NOMO-1 treated with dmso at 0.1 percent for 144 hours (cell line): Measurements from ENCODE around the gene TUBA1A.
"Not testable (repeated sequence)": the region's sequence is repeated elsewhere in the genome, so short reads cannot be mapped to it uniquely, and the experiment has no call there.

ENCODE experiments used
- DNase-seq: peaks from one replicate; lab custom pipeline; 2025; ENCODE audit not compliant: unreplicated experiment; lab: John Stamatoyannopoulos, UW

Gene TUBA1A

DNA sequence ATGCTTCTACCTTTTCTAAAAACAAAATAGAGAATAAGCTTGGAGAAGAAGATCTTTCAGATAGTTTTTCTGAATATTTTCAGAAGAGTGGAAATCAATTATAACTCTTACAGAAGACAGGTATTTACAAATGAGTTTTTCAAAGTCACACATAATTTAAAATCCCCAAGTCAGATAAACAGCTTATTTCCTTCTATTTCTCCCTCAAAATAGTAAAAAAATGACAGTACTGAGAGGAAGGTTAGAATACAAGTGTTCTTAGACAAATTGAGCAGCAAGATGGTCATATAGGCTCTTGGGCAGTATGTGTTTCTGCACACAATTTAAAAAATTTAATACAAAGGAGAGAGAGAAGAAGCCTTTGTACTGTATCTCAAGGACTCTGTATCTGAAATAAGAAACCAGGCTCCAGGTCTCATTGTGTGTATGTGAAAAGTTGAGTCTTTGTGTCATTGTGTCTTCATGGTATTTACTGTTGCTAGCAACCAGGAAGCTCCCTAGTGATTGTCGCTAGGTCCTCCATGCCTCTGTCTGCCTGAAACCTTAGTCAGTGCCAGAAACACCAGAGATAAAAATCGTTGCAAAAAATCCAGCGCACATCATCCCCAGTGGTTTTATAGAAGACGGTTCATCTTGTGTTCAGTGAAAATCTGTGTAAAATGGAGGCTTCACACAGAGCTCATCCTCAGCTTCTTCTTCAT, 12.9 kb upstream of the TUBA1A start:
- peak; percentile 3 for DNase-seq

DNA sequence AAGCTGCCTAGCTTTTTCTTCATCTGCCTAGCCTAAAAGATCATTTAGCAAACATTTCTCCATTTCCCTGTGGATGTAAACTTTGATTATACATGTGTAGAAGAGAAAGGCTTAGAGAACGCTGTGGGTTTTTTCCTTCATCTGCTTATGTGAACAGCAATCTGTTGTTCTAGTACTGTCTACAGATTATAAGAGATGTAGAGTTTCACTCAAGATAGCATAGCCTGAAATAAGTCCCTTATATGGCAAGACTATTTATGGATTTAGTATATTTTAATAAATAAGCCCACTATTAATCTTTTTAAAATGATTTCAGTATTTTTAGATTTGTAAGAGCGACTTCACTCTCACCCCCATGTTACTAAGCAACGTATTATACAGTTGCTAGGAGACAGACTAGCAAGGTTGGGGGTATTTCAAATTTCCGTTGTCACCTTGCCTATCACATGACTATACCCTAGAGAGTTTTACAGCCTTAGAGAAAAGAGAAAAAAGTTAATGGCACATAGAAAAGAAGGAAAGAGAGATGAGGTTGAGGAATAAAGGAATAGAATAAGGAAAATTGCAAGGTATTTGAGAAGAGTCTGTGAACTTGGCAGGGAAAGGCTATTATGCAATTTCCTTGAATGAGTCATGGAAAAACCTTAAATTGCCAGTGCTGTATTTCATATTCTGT, 12.2 kb upstream of the TUBA1A start:
- peak; percentile 52 for DNase-seq

DNA sequence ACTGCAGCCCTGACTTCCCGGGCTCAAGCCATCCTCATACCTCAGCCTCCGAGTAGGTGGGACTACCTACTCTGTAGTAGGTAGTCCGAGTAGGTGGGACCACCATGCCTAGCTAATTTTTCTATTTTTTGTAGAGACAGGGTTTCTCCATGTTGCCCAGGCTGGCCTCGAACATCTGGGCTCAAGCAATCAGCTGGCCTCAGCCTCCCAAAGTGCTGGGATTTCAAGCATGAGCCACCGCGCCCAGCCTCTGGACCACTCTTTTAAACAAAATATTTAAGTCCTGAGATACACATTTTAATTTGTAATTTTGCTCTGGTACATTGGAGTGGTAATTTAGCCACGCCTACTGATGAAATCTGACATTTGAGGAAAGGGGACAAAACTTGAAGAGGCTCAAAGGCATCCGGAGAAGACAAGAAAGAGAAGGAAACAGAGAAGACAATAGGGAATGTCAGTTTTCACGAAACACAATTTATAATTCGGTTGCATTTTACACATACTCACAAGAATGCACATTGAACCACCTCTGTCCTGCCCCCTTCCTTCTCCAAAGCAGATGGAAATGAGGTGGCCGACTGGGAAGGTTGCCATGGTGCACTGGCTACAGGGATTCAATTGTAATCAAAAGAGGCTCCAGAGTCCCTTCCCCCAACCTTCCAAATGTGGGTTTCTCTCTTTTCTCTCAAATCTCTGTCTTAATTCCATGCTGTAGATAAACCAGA, 9.7 kb upstream of the TUBA1A start:
- DNase-seq = no peak

DNA sequence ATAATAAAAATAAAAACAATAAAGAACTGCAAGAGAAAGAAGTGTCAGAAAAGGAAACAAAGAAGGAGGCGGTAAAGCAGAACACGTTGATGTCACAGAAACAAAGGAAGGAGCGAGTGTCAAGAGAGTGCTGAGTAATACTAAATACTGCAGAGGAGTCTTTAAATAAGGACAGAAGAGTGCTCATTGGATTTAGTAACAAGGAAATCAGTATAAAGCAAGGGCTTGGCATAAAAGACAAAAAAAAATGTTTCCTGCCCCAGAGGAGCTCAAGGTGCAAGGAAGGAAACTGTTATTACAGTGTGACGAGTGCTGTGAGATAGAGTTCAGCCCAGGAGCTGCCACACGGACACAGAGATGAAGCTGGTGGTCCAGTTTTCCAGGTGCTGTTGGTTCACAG, 8.4 kb upstream of the TUBA1A start:
- DNase-seq = no peak

DNA sequence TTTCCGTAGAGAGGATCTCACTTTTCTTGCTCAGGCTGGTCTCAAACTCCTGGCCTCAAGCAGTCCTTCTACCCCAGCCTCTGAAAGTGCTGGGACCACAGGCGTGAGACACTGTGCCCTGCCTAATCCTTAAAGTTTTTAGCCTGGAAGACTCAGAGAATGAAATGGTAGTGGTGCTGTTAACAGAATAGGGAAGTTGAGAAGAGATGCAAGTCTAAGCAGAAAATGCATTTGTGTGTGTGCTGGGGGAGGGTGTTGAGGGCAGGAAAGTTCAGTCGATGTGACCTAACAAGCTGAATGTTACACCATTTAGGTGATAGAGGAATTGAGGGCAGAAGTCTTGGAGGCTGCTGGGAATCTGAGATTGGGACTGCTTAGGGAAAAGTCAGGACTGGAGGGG, 6.9 kb upstream of the TUBA1A start:
- DNase-seq = peak; percentile 72

GRCh38 chr12:49193746-49194145, 4.9 kb upstream of the TUBA1A start:
- not testable (repeated sequence) for DNase-seq

DNA sequence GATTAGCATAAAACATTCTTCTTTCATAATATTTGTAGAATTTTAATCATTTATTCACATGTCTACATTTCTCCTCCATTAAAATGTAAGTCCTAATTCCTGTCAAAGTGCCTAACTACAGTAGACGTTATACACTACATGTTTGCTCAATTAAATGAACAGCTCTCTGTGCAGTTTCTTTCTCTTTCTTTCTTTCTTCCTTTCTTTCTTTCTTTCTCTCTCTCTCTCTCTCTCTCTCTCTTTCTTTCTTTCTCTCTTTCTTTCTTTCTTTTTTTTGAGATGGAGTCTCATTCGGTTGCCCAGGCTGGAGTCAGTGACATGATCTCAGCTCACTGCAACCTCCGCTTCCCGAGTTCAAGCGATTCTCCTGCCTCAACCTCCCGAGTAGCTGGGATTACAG, 2.6 kb upstream of the TUBA1A start:
- not testable (repeated sequence) for DNase-seq

GRCh38 chr12:49190974-49191373, 2.1 kb upstream of the TUBA1A start:
- DNase-seq = no peak

DNA sequence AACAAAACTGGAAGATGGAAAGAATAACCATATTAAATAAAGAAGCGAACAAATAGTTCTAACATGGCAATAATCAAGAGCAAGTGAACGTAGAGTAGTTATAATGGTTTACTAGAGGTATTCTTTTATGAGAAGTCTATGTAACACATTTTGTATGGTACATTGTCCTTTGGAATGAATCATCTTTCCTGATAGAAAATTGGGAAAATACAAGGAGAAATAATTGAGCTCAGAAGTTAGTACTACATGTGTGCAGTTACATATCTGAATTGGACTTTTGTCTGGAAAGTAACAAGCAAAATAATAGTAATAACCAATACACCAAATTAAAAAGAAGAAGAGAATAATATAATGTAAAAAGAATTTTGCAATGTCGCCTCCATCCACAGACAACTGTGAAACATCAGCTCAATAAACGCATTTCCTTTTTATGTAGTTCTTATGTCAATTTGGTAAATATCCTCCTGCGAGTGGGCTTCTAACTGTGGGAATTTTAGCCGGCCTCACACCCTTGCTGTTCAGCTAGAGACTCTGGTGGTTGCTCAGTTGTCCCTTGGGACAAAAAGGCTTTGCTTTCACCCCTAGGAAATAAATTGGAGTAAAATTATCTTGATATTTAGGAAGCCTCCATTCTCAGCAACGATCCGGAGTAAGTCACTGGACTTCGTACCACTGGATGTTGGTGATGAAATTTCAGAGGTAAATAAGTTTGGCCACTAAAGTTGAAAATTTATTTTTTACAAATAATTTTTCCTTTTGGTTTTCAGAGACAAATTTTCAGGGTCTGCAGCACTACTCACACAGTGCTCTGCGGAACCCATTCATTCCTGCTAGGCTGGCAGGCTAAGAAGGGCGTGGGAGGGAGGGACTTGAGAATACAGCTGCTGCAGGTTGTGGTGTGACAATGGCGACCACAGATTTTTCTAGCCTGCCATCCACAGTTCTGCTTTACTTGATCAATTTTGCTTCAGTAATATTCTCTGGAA, 1.1 kb upstream of the TUBA1A start:
- DNase-seq = no peak

- peak; percentile 34 for DNase-seq
Measured at GRCh38 chr12:49188201-49188915, 522 bp downstream of the TUBA1A start.

- DNase-seq = no peak
Measured at GRCh38 chr12:49187184-49187583, 1.7 kb downstream of the TUBA1A start.

DNA sequence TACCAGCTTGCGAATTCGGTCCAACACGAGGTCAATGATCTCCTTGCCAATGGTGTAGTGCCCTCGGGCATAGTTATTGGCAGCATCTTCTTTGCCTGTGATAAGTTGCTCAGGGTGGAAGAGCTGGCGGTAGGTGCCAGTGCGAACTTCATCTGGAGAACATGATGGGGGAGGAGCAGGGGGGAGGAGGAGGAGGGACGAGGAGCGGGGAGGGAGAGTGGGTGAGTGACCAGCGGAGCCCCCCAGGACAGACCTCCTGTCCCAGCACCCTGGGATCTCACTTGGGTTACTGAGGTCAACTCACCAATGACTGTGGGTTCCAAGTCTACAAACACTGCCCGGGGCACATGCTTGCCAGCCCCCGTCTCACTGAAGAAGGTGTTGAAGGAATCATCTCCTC, 2.6 kb downstream of the TUBA1A start:
- not testable (repeated sequence) for DNase-seq

GRCh38 chr12:49184697-49185096, 4.2 kb downstream of the TUBA1A start:
- DNase-seq = not testable (repeated sequence)

GRCh38 chr12:49183214-49183950, 5.5 kb downstream of the TUBA1A start:
- DNase-seq = not testable (repeated sequence)

DNA sequence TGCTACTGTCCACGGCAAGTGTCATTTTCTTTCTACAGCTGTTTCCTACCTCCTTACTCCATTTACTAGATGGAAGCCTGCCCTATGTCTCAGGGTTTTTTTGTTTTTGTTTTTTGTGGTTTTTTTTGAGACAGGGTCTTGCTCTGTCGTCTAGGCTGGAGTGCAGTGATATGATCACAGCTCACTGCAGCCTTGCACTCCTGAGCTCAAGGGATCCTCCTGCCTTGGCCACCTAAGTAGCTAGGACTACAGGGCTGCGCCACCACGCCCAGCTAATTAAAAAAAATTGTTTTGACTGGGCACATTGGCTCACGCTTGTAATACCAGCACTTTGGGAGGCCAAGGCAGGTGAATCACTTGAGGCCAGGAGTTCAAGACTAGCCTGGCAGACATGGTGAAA, 14.7 kb downstream of the TUBA1A start:
- no peak for DNase-seq

GRCh38 chr12:49170924-49171323, 18.0 kb downstream of the TUBA1A start:
- DNase-seq = no peak

DNA sequence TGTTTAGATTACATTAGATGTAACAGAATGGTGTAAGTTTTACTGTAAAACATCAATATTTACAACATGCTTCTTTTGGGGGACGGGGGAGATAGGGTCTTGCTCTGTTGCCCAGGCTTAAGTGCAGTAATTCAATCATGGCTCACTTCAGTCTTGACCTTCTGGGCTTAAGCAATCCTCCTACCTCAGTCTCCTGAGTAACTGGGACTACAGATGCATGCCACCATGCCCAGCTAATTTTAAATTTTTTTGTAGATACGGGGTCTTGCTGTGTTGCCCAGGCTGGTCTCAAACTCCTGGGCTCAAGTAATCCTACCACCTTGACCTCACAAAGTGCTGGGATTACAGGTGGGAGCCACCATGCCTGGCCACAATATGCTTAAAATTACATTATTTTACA, 23.8 kb downstream of the TUBA1A start:
- DNase-seq = no peak

GRCh38 chr12:49161901-49162300, 27.0 kb downstream of the TUBA1A start:
- DNase-seq = not testable (repeated sequence)

DNA sequence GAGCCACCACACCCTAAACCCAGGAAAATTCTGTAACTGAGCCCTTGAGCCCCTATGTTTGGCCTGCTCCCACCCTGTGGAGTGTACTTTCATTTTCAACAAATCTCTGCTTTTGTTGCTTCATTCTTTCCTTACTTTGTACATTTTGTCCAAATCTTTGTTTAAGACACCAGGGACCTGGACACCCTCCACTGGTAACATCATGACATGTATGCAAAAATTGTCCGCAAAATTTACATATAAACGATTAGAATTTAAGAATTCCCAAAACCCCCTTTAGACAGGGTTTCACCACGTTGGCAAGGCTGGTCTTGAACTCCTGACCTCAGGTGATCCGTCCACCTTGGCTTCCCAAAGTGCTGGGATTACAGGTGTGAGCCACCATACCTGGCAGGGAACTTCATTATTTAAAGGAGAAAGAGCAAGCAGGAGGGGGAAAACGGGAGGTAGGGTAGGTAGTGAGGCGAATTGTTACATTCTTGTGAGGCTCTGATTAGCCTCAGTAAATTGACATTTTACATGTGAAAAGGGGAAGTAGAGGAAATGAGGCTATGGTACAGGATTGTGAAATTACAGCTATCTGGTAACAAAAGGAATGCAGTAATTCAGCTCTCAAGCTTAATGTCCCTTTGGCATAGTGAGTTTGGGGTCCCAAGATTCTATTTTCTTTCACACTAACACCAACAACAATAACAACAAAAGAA, 27.6 kb downstream of the TUBA1A start:
- peak; percentile 46 for DNase-seq
